Adrenal gland (tissue), 12 donors: ENCODE data around the gene ANKFN1. TPM values are rescaled to one million over a fixed set of nuclear protein-coding genes. Genes with fewer than 3 reads are reported as not detected.

Experiments used
- DNase-seq, 7 donors: peaks; one replicate each; pipeline ENCODE4 v3.0.0-alpha.2; 2019 to 2020
- H3K27ac ChIP-seq, 5 donors: fragments of 200-600 bp; sonication (generic) in 4 of 5; 1 replicate in 3 of 5; 2 replicates in 2 of 5; pipeline versions ENCODE4 v1.5.1 to v1.8.0; 2016 to 2020; ENCODE audit warnings: mild to moderate bottlenecking in 1 of 5
- H3K27me3 ChIP-seq: fragments of 200-600 bp; 2 replicates; pipeline ENCODE4 v1.8.0; 2021
- H3K36me3 ChIP-seq, 2 donors: fragments of 200-600 bp; replicated peaks in 1 of 2; 1 replicate in 1 of 2; 2 replicates in 1 of 2; pipeline versions ENCODE4 v1.5.1 to v1.8.0; 2018 to 2022
- H3K4me1 ChIP-seq, 2 donors: fragments of 200-600 bp; replicated peaks in 1 of 2; 1 replicate in 1 of 2; 2 replicates in 1 of 2; pipeline versions ENCODE4 v1.5.1 to v1.8.0; 2018 to 2021
- H3K4me3 ChIP-seq, 4 donors: fragments of 200-600 bp; sonication (generic) in 3 of 4; one replicate each; pipeline ENCODE4 v1.5.1; 2016 to 2018
- H3K9me3 ChIP-seq, 3 donors: fragments of 200-600 bp; sonication (generic) in 1 of 3; replicated peaks in 1 of 3; 1 replicate in 2 of 3; 2 replicates in 1 of 3; pipeline versions ENCODE4 v1.5.1 to v1.8.0; 2016 to 2021
- CTCF ChIP-seq, 6 experiments: fragments of 450-650 bp in 4 of 6; fragments of 200-600 bp in 2 of 6; sonication (generic) in 1 of 6; IDR thresholded peaks; 1 replicate in 5 of 6; 2 replicates in 1 of 6; pipeline versions ENCODE4 v1.5.1 to v1.8.0; 2016 to 2021; ENCODE audit warnings: antibody characterized with exemption in 6 of 6, mild to moderate bottlenecking in 2 of 6, moderate library complexity in 1 of 6
- POLR2A ChIP-seq, 2 donors: fragments of 450-650 bp; IDR thresholded peaks; one replicate each; pipeline ENCODE4 v1.6.1; 2017; ENCODE audit warnings: antibody characterized with exemption in 2 of 2, mild to moderate bottlenecking in 2 of 2, moderate library complexity in 1 of 2
- WGBS, 4 donors: extraction: QIAGEN DNeasy Blood & Tissue Kit in 2 of 4; methylation state at CpG; one replicate each; pipeline versions ENCODE4 v1.1.5 to v1.1.7; 2013 to 2017; 5-methylcytosine and 5-hydroxymethylcytosine counted together
- intact Hi-C, 2 donors: fragments of 100-400 bp; cut with DNase I; formaldehyde crosslinking; loops; one replicate each; pipeline versions ENCODE4 v1.14.1 to v1.15.0; 2022 to 2023
- polyA plus RNA-seq, 3 donors: library from polyadenylated mRNA; stranded (reverse); fragments of 200-250 nt in 2 of 3; fragments of 350-450 nt in 1 of 3; fragmentation: Illumina TruSeq in 1 of 3; extraction: RNeasy Lipid Tissue Mini Kit (QIAGEN cat#74804) in 1 of 3; gene quantifications; one replicate each; pipeline ENCODE4 v1.2.3, GENCODE V29; 2013 to 2014
- total RNA-seq, 9 donors: library from RNA; depleted of rRNA in 4 of 9; stranded (reverse); fragments of >200 nt in 4 of 9; fragments of 120-200 nt in 1 of 9; fragmentation: NEBNext Ultra II Directional in 1 of 9; extraction: Animal tissue kit (Norgen Biotek cat#: 25700) in 1 of 9; gene quantifications; one replicate each; pipeline versions ENCODE4 v1.1.0 to v1.2.4, GENCODE V29; 2013 to 2023
- donor health status: healthy with polysubstance abuse.
- donor health status: Bipolar disorder and iron deficiency.
- donor health status: DM: yes; HTN: yes; CAD: no.
- donor health status: DM: no; HTN: no; CAD: no.
- donor health status: DM: no; HTN: no; CAD: no.
- donor health status: DM: yes; HTN: yes; CAD: no.

Gene ANKFN1
- total and polyA plus RNA-seq, 12 donors = 0.18 to 1.6 (median 0.41) TPM; not detected in 5

- TF ChIP-seq CTCF (IDR thresholded peaks at IDR 0.05) (peak in 3 of 6 experiments; percentile 21 to 43 (median 22)), POLR2A (IDR thresholded peaks at IDR 0.05) (no peak)
- intact Hi-C loops = no loop called here
Observed at GRCh38 chr17:56499799-56500388, 346.6 kb downstream of the ANKFN1 start.

GRCh38 chr17:56502120-56502654, 348.9 kb downstream of the ANKFN1 start:
- WGBS, 4 donors = 61 to 70% (median 64%) methylated on average over 5 of the region's 5 CpGs
- DNase-seq = no peak
- Histone ChIP-seq H3K4me1 (no peaks in the 10 kb centered on the region), H3K27me3 (no peaks in the 10 kb centered on the region), H3K4me3 (no peak overlapping the region), H3K36me3 (no peaks in the 10 kb centered on the region), H3K9me3 (no peaks in the 10 kb centered on the region), H3K27ac (no peak overlapping the region)
- intact Hi-C loops = no loop called here
- no peak for TF ChIP-seq CTCF (IDR thresholded peaks at IDR 0.05)
- TF ChIP-seq POLR2A (IDR thresholded peaks at IDR 0.05) = no peak

More at GRCh38 chr17:56499799-56500388, 346.6 kb downstream of the ANKFN1 start:
- no peaks in the 10 kb centered on the region for H3K27me3 ChIP-seq
- H3K36me3 ChIP-seq = no peaks in the 10 kb centered on the region
- H3K4me3 ChIP-seq = no peak overlapping the region
- H3K4me1 ChIP-seq = no peaks in the 10 kb centered on the region
- H3K9me3 ChIP-seq = no peaks in the 10 kb centered on the region
- peak in 1 of 7 donors; percentile 7 for DNase-seq
- 49 to 68% (median 61%) methylated on average over 1 of the region's 1 CpG for WGBS, 4 donors
- no peak overlapping the region for H3K27ac ChIP-seq

GRCh38 chr17:56505154-56505756, 352.0 kb downstream of the ANKFN1 start:
- DNase-seq = no peak
- Histone ChIP-seq H3K27me3 (no peaks in the 10 kb centered on the region), H3K36me3 (no peaks in the 10 kb centered on the region), H3K9me3 (no peaks in the 10 kb centered on the region), H3K4me1 (no peaks in the 10 kb centered on the region), H3K27ac (no peak overlapping the region), H3K4me3 (no peak overlapping the region)
- TF ChIP-seq CTCF (IDR thresholded peaks at IDR 0.05) = no peak
- no peak for TF ChIP-seq POLR2A (IDR thresholded peaks at IDR 0.05)
- intact Hi-C loops = no loop called here
- WGBS, 4 donors = 77 to 88% (median 81%) methylated on average over 2 of the region's 2 CpGs

GRCh38 chr17:56506349-56506748, 353.1 kb downstream of the ANKFN1 start:
- intact Hi-C loops = no loop called here
- Histone ChIP-seq H3K4me3 (no peak overlapping the region), H3K4me1 (no peaks in the 10 kb centered on the region), H3K9me3 (no peaks in the 10 kb centered on the region), H3K27ac (no peak overlapping the region), H3K36me3 (no peaks in the 10 kb centered on the region), H3K27me3 (no peaks in the 10 kb centered on the region)
- no peak for DNase-seq
- no peak for TF ChIP-seq CTCF (IDR thresholded peaks at IDR 0.05)
- no peak for TF ChIP-seq POLR2A (IDR thresholded peaks at IDR 0.05)
